Activated CD8-positive, alpha-beta memory T cell treated with anti-CD3 and anti-CD28 coated beads, Interleukin-2, amount 50 U/mL, for 4 hours (primary cell): ENCODE data around the gene PLCB1.

Source experiments
- DNase-seq: peaks from one replicate; pipeline ENCODE4 v3.0.0-alpha.2; 2020

Gene PLCB1

GRCh38 chr20:8519887-8520286 lies 387.8 kb downstream of the PLCB1 start:
- DNase-seq = no peak

GRCh38 chr20:8522168-8522567 lies 390.1 kb downstream of the PLCB1 start:
- DNase-seq = no peak

- DNase-seq = no peak
Measured at GRCh38 chr20:8523684-8524083, 391.6 kb downstream of the PLCB1 start.

- DNase-seq = no peak
Measured at GRCh38 chr20:8524101-8525016, 392.3 kb downstream of the PLCB1 start.

- no peak for DNase-seq
Measured at GRCh38 chr20:8525017-8525343, 392.9 kb downstream of the PLCB1 start.

GRCh38 chr20:8526610-8527009 lies 394.5 kb downstream of the PLCB1 start:
- DNase-seq = no peak

GRCh38 chr20:8527998-8528723 lies 396.1 kb downstream of the PLCB1 start:
- DNase-seq = no peak

GRCh38 chr20:8530022-8530421 lies 398.0 kb downstream of the PLCB1 start:
- no peak for DNase-seq

- no peak for DNase-seq
Measured at GRCh38 chr20:8532169-8532568, 400.1 kb downstream of the PLCB1 start.

GRCh38 chr20:8534368-8535160 lies 402.5 kb downstream of the PLCB1 start:
- DNase-seq = no peak

- DNase-seq = no peak
Measured at GRCh38 chr20:8535403-8536261, 403.6 kb downstream of the PLCB1 start.

GRCh38 chr20:8536262-8536618 lies 404.2 kb downstream of the PLCB1 start:
- no peak for DNase-seq

- no peak for DNase-seq
Measured at GRCh38 chr20:8540466-8540865, 408.4 kb downstream of the PLCB1 start.

GRCh38 chr20:8542110-8542486 lies 410.0 kb downstream of the PLCB1 start:
- DNase-seq = no peak

- no peak for DNase-seq
Measured at GRCh38 chr20:8545212-8545611, 413.1 kb downstream of the PLCB1 start.

- no peak for DNase-seq
Measured at GRCh38 chr20:8547035-8547650, 415.1 kb downstream of the PLCB1 start.

- DNase-seq = no peak
Measured at GRCh38 chr20:8547968-8548588, 416.0 kb downstream of the PLCB1 start.

- DNase-seq = no peak
Measured at GRCh38 chr20:8549192-8549591, 417.1 kb downstream of the PLCB1 start.

- no peak for DNase-seq
Measured at GRCh38 chr20:8557711-8558110, 425.6 kb downstream of the PLCB1 start.

- DNase-seq = no peak
Measured at GRCh38 chr20:8562356-8562755, 430.3 kb downstream of the PLCB1 start.

- DNase-seq = no peak
Measured at GRCh38 chr20:8568075-8568474, 436.0 kb downstream of the PLCB1 start.

GRCh38 chr20:8569766-8570165 lies 437.7 kb downstream of the PLCB1 start:
- DNase-seq = no peak
